DOHH2 (cell line): Measurements from ENCODE around the gene MC1R.

Source experiments
- H3F3A ChIP-seq: fragments of 200-600 bp; sonication (generic), shearing (Covaris generic); 2 replicates; pipeline ENCODE4 v1.6.0; 2016; ENCODE audit warnings: antibody characterized with exemption, mild to moderate bottlenecking; ENCODE audit not compliant: control insufficient read depth, insufficient read depth
- H3K27ac ChIP-seq: fragments of 200-600 bp; sonication (generic); 2 replicates; pipeline ENCODE4 v1.5.1; 2014; ENCODE audit warnings: low read depth, mild to moderate bottlenecking, low read length, moderate library complexity
- H3K27me3 ChIP-seq: fragments of 200-600 bp; sonication (generic); 2 replicates; pipeline ENCODE4 v1.6.1; 2014; ENCODE audit warnings: mild to moderate bottlenecking, low read length, mixed read lengths; ENCODE audit not compliant: control insufficient read depth
- H3K36me3 ChIP-seq: fragments of 200-600 bp; sonication (generic); 2 replicates; pipeline ENCODE4 v1.6.1; 2014; ENCODE audit warnings: mild to moderate bottlenecking, low read length, moderate library complexity, mixed read lengths; ENCODE audit not compliant: control insufficient read depth
- H3K4me1 ChIP-seq: fragments of 200-600 bp; sonication (generic); 2 replicates; pipeline ENCODE4 v1.6.1; 2014; ENCODE audit warnings: mild to moderate bottlenecking, low read length, mixed read lengths; ENCODE audit not compliant: control insufficient read depth
- H3K4me2 ChIP-seq: fragments of 200-600 bp; sonication (generic); 2 replicates; pipeline ENCODE4 v1.6.0; 2014; ENCODE audit warnings: mild to moderate bottlenecking, low read length, moderate library complexity
- H3K4me3 ChIP-seq: fragments of 200-600 bp; sonication (generic); 2 replicates; pipeline ENCODE4 v1.5.1; 2014; ENCODE audit warnings: mild to moderate bottlenecking, low read length, mixed read lengths
- H3K79me2 ChIP-seq: fragments of 200-600 bp; sonication (generic); 2 replicates; pipeline ENCODE4 v1.6.1; 2014; ENCODE audit warnings: mild to moderate bottlenecking, low read length, mixed read lengths; ENCODE audit not compliant: control insufficient read depth
- H3K9me2 ChIP-seq: fragments of 200-600 bp; sonication (generic); replicated peaks from 2 replicates; pipeline ENCODE4 v1.6.1; 2014; ENCODE audit warnings: mild to moderate bottlenecking, low read length, mixed read lengths; ENCODE audit not compliant: control insufficient read depth
- H3K9me3 ChIP-seq: fragments of 200-600 bp; sonication (generic); 2 replicates; pipeline ENCODE4 v1.6.1; 2014; ENCODE audit warnings: antibody characterized with exemption, low read length, mixed read lengths; ENCODE audit not compliant: control insufficient read depth, insufficient read depth
- H4K20me1 ChIP-seq: fragments of 200-600 bp; sonication (generic); 2 replicates; pipeline ENCODE4 v1.6.0; 2014; ENCODE audit warnings: low read depth, mild to moderate bottlenecking, antibody characterized with exemption, low read length, moderate library complexity; ENCODE audit not compliant: control insufficient read depth, insufficient read depth
- CTCF ChIP-seq: fragments of 200-600 bp; sonication (generic); IDR thresholded peaks from one replicate; pipeline ENCODE4 v1.5.1; 2014; ENCODE audit warnings: antibody characterized with exemption, mild to moderate bottlenecking, low read depth, low read length; ENCODE audit not compliant: poor library complexity, severe bottlenecking
- EZH2phosphoT487 ChIP-seq: fragments of 200-600 bp; sonication (generic); IDR thresholded peaks from 2 replicates; pipeline ENCODE4 v1.6.1; 2017; ENCODE audit warnings: borderline replicate concordance, mild to moderate bottlenecking, antibody characterized with exemption, low read length, moderate library complexity, mixed read lengths

The MC1R gene

DNA sequence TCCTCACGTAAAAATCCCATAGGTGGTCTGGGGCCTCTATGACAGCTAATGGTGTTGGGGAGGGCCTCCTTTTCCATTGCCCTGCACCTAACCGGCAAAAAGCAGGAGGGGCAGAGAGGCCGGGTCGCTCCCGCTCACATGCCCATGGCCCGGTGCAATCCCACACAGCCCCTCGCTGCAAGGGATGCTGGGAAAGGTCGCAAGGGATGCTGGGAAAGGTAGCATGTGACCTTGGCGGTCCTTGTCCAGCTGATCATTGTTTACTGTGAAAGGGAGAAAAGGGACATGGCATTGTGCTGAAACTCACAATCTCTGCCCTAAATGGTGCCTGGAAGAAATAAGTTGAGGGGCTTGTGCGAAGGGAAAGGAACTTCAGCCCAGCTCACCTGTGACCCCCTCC is 39.9 kb downstream of the MC1R start:
- Histone ChIP-seq H3K27ac (no peak overlapping the region), H3K4me3 (no peak overlapping the region), H3K9me2 (no peaks in the 10 kb centered on the region), H3K4me1 (peaks cover 53% of the 10 kb centered on the region), H3K9me3 (no peaks in the 10 kb centered on the region), H3K27me3 (no peaks in the 10 kb centered on the region), H3K36me3 (peaks cover 92% of the 10 kb centered on the region), H4K20me1 (peaks cover 38% of the 10 kb centered on the region), H3F3A (peaks cover 53% of the 10 kb centered on the region), H3K4me2 (no peak overlapping the region), H3K79me2 (peaks cover 76% of the 10 kb centered on the region)
- TF ChIP-seq EZH2phosphoT487 = no peak

DNA sequence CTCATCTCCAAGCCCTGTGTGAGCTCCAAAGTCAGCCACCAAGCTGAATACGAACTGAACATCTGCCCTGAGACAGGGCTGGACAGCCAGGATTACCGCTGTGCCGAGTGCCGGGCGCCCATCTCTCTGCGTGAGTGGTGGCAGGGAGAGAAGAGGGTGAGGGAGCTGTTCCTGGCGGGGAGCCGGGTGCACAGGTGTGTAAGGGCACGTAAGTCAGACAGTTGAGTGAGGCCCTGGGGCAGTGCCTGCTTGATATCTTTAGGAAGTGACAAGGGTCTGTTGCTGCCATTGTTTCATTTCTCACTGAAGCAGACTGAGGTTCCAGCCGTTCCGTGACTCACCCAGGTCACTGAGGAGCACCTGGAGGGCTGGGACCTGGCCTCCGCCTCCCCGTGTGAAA is 42.3 kb downstream of the MC1R start:
- Histone ChIP-seq H3K79me2 (peaks cover 57% of the 10 kb centered on the region), H3K36me3 (peaks cover 93% of the 10 kb centered on the region)

GRCh38 chr16:89961920-89962319 is 43.3 kb downstream of the MC1R start:
- Histone ChIP-seq H3K9me2 (no peaks in the 10 kb centered on the region), H3K27me3 (no peaks in the 10 kb centered on the region), H3K4me1 (peaks cover 39% of the 10 kb centered on the region), H3K4me3 (no peak overlapping the region), H3K36me3 (peaks cover 100% of the 10 kb centered on the region), H3K79me2 (peaks cover 54% of the 10 kb centered on the region), H3F3A (peaks cover 39% of the 10 kb centered on the region), H3K4me2 (no peak overlapping the region), H3K27ac (no peak overlapping the region), H3K9me3 (no peaks in the 10 kb centered on the region), H4K20me1 (peaks cover 35% of the 10 kb centered on the region)
- no peak for TF ChIP-seq CTCF

More for the DNA sequence above, 42.3 kb downstream of the MC1R start:
- H3K27ac ChIP-seq = no peak overlapping the region
- H3K9me3 ChIP-seq = no peaks in the 10 kb centered on the region
- peaks cover 36% of the 10 kb centered on the region for H4K20me1 ChIP-seq
- H3K4me3 ChIP-seq = no peak overlapping the region
- peaks cover 42% of the 10 kb centered on the region for H3F3A ChIP-seq
- no peak overlapping the region for H3K4me2 ChIP-seq
- no peaks in the 10 kb centered on the region for H3K9me2 ChIP-seq
- TF ChIP-seq CTCF (no peak), EZH2phosphoT487 (no peak)
- H3K27me3 ChIP-seq = no peaks in the 10 kb centered on the region
- H3K4me1 ChIP-seq = peaks cover 38% of the 10 kb centered on the region

DNA sequence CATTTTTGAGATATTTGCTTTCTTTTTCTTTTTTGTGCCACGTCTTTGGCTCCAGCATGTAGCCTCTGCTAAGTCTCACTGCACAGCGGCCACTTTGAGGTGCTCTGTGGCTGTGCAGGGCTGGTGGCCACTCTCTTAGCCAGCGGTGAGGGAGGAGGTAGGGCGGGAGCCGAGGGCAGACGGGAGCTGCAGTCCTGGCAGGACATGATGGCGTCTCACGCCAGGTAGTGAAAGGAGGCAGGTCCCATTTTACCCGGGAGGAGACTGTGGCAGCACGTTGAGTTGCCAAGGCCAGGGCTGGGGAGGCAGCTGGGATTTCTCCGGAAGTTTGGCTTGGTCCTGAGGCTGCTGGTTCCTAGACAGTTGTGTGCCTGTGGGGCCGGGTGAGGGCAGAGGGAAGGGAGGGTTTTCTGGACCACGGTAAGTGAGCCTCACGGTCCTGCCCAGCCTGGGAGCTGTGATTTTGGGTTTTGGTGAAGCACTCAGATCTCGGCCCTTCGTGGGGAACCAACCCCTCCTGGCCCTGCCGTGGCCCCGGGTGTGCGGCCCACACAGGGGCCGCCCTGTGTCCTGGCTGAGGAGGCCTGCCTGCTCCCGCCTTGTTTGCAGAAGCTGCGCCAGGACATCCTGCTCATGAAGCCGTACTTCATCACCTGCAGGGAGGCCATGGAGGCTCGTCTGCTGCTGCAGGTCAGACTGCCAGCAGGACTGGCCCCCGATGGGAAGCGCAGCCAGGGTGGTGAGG is 44.3 kb downstream of the MC1R start:
- Histone ChIP-seq H3K9me3 (no peaks in the 10 kb centered on the region), H3K4me1 (peaks cover 39% of the 10 kb centered on the region), H3K79me2 (peaks cover 44% of the 10 kb centered on the region), H4K20me1 (peaks cover 27% of the 10 kb centered on the region), H3F3A (peaks cover 47% of the 10 kb centered on the region), H3K9me2 (no peaks in the 10 kb centered on the region), H3K4me3 (no peak overlapping the region), H3K27me3 (no peaks in the 10 kb centered on the region), H3K27ac (no peak overlapping the region), H3K4me2 (no peak overlapping the region), H3K36me3 (peaks cover 100% of the 10 kb centered on the region)
- TF ChIP-seq EZH2phosphoT487 (no peak), CTCF (no peak)
